ENCODE measurements around the gene PASK. TPM values are rescaled to one million over a fixed set of nuclear protein-coding genes. Genes with fewer than 3 reads are reported as not detected.

PASK gene
- polyA plus RNA-seq, 1 donor (not counting 4 experiments of a cell fraction or from before 2014, with no cell fraction given): 4.3 TPM

DNA sequence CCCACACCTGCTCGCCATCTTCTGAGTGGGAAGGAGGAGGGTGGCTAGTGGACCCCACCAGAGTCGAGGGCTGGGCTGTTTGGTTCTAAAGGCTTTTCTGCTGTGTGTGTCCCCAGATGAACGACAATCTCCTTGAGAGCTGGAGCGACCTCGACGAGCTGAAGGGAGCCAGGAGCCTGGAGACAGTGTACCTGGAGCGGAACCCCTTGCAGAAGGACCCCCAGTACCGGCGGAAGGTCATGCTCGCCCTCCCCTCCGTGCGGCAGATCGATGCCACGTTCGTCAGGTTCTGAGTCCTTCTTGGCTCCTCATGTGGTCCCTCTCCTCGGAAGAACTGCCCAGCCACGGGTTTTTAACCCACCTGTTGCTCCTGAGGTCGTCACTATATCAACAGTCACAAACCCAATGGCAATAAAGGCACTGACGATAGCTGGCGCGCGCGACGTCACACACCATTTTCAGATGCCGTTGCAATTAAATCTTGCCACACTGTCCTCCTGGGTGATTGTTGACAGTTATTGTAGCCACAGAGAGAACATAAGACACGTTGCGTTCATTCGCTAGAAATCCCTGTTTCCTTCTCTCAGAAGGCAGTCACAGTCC, 33.4 kb upstream of the PASK start:
- Histone ChIP-seq H3K4me2 (ENCODE audit: control insufficient read depth, extremely low read depth, insufficient read depth, low read depth, low read length) (no peak overlapping the region), H4K20me1 (ENCODE audit: control insufficient read depth, extremely low read depth, insufficient read depth, low read length) (no peaks in the 10 kb centered on the region), H2AFZ (ENCODE audit: control insufficient read depth, low read length) (no peak overlapping the region), H3K9me1 (ENCODE audit: control insufficient read depth, extremely low read depth, insufficient read depth, low read length) (no peaks in the 10 kb centered on the region), H3K4me1 (ENCODE audit: control insufficient read depth, extremely low read depth, insufficient read depth, low read length) (no peaks in the 10 kb centered on the region), H3K9me3 (ENCODE audit: control insufficient read depth, low read depth, low read length) (no peaks in the 10 kb centered on the region), H3K36me3 (ENCODE audit: control insufficient read depth in 2 of 2, extremely low read depth in 1 of 2, insufficient read depth in 2 of 2, low read length in 2 of 2) (peaks cover 6 to 9% of the 10 kb centered on the region in 2 experiments), H3K9ac (ENCODE audit: control insufficient read depth, extremely low read depth, insufficient read depth, low read length) (no peak overlapping the region), H3K4me3 (ENCODE audit: control insufficient read depth in 2 of 3, extremely low read depth in 1 of 3, insufficient read depth in 2 of 3, low read depth in 1 of 3, low read length in 3 of 3) (no peak overlapping the region), H3K79me2 (ENCODE audit: control insufficient read depth, insufficient read depth, low read length) (no peaks in the 10 kb centered on the region), H3K27ac (ENCODE audit: control insufficient read depth, insufficient read depth, low read length) (no peak overlapping the region), H3K27me3 (ENCODE audit: control insufficient read depth, extremely low read depth, insufficient read depth, low read length) (peaks cover 6% of the 10 kb centered on the region)
- FAIRE-seq (no peak), DNase-seq (ENCODE audit: low read depth, low spot score) (no peak)
- TF ChIP-seq, protein P1, sequence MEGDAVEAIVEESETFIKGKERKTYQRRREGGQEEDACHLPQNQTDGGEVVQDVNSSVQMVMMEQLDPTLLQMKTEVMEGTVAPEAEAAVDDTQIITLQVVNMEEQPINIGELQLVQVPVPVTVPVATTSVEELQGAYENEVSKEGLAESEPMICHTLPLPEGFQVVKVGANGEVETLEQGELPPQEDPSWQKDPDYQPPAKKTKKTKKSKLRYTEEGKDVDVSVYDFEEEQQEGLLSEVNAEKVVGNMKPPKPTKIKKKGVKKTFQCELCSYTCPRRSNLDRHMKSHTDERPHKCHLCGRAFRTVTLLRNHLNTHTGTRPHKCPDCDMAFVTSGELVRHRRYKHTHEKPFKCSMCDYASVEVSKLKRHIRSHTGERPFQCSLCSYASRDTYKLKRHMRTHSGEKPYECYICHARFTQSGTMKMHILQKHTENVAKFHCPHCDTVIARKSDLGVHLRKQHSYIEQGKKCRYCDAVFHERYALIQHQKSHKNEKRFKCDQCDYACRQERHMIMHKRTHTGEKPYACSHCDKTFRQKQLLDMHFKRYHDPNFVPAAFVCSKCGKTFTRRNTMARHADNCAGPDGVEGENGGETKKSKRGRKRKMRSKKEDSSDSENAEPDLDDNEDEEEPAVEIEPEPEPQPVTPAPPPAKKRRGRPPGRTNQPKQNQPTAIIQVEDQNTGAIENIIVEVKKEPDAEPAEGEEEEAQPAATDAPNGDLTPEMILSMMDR (optimal IDR thresholded peaks at IDR 0.05 in 1 of 3, IDR thresholded peaks at IDR 0.05 in 1 of 3, conservative IDR thresholded peaks at IDR 0.05 in 1 of 3; ENCODE audit: extremely low read depth in 1 of 3, insufficient read depth in 2 of 3, low read length in 3 of 3): no peak
- TF ChIP-seq EZH2 (IDR thresholded peaks at IDR 0.05; ENCODE audit: low read length): no peak
- dilution Hi-C loops (cut with MboI; ENCODE audit: extremely low pct_ligation_motif_present, low sequenced_read_pairs): no loop called here

DNA sequence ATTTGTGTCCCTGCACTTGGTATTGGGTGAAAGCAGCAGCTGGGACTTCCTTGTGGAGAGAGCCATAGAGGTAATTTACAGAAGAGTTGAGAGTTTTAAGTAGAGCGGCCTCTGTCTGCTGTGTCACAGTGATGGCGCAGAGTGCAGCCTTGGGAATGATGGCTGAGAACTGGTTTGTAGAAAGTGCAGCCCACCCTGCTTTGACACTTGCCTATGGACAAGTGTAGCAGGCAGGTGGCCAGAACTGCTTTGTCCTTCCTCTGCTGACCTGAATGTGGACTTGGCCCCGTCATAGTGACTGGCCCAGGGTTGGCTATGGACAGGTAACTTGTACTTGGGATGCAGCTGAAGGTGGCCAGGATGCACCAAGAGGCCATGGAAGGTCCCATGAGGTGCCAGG, 32.9 kb upstream of the PASK start:
- H2AFZ ChIP-seq (ENCODE audit: control insufficient read depth, low read length): no peak overlapping the region
- no peaks in the 10 kb centered on the region for H4K20me1 ChIP-seq (ENCODE audit: control insufficient read depth, extremely low read depth, insufficient read depth, low read length)
- H3K27me3 ChIP-seq (ENCODE audit: control insufficient read depth, extremely low read depth, insufficient read depth, low read length): peaks cover 5% of the 10 kb centered on the region
- H3K36me3 ChIP-seq (ENCODE audit: control insufficient read depth in 2 of 2, extremely low read depth in 1 of 2, insufficient read depth in 2 of 2, low read length in 2 of 2): peaks cover 6 to 9% of the 10 kb centered on the region in 2 experiments
- no peak overlapping the region for H3K4me3 ChIP-seq (ENCODE audit: control insufficient read depth in 2 of 3, extremely low read depth in 1 of 3, insufficient read depth in 2 of 3, low read depth in 1 of 3, low read length in 3 of 3)
- no peaks in the 10 kb centered on the region for H3K9me3 ChIP-seq (ENCODE audit: control insufficient read depth, low read depth, low read length)
- H3K9me1 ChIP-seq (ENCODE audit: control insufficient read depth, extremely low read depth, insufficient read depth, low read length): no peaks in the 10 kb centered on the region
- TF ChIP-seq, protein P1 (optimal IDR thresholded peaks at IDR 0.05 in 1 of 3, IDR thresholded peaks at IDR 0.05 in 1 of 3, conservative IDR thresholded peaks at IDR 0.05 in 1 of 3; ENCODE audit: extremely low read depth in 1 of 3, insufficient read depth in 2 of 3, low read length in 3 of 3): no peak
- no peak for TF ChIP-seq EZH2 (IDR thresholded peaks at IDR 0.05; ENCODE audit: low read length)
- H3K27ac ChIP-seq (ENCODE audit: control insufficient read depth, insufficient read depth, low read length): no peak overlapping the region
- FAIRE-seq (no peak), DNase-seq (ENCODE audit: low read depth, low spot score) (no peak)
- no peak overlapping the region for H3K4me2 ChIP-seq (ENCODE audit: control insufficient read depth, extremely low read depth, insufficient read depth, low read depth, low read length)
- H3K79me2 ChIP-seq (ENCODE audit: control insufficient read depth, insufficient read depth, low read length): no peaks in the 10 kb centered on the region
- H3K9ac ChIP-seq (ENCODE audit: control insufficient read depth, extremely low read depth, insufficient read depth, low read length): no peak overlapping the region
- dilution Hi-C loops (cut with MboI; ENCODE audit: extremely low pct_ligation_motif_present, low sequenced_read_pairs): no loop called here
- no peaks in the 10 kb centered on the region for H3K4me1 ChIP-seq (ENCODE audit: control insufficient read depth, extremely low read depth, insufficient read depth, low read length)
